ENCODE measurements around the gene FGF6.

GRCh38 chr12:4388662-4389061 lies 57.0 kb downstream of the FGF6 start:
- TF ChIP-seq, protein P1, sequence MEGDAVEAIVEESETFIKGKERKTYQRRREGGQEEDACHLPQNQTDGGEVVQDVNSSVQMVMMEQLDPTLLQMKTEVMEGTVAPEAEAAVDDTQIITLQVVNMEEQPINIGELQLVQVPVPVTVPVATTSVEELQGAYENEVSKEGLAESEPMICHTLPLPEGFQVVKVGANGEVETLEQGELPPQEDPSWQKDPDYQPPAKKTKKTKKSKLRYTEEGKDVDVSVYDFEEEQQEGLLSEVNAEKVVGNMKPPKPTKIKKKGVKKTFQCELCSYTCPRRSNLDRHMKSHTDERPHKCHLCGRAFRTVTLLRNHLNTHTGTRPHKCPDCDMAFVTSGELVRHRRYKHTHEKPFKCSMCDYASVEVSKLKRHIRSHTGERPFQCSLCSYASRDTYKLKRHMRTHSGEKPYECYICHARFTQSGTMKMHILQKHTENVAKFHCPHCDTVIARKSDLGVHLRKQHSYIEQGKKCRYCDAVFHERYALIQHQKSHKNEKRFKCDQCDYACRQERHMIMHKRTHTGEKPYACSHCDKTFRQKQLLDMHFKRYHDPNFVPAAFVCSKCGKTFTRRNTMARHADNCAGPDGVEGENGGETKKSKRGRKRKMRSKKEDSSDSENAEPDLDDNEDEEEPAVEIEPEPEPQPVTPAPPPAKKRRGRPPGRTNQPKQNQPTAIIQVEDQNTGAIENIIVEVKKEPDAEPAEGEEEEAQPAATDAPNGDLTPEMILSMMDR (conservative IDR thresholded peaks at IDR 0.05): no peak
- no peak for TF ChIP-seq EZH2 (IDR thresholded peaks at IDR 0.05; ENCODE audit: low read depth)
